PC-3 (cell line): Measurements from ENCODE around the gene MPP1.

ENCODE experiments used
- CTCF ChIP-seq: fragments of 300-600 bp; sonication (generic); conservative IDR thresholded peaks from 2 replicates; pipeline ENCODE4 v1.5.1; 2017; ENCODE audit warnings: antibody characterized with exemption, low read depth, mild to moderate bottlenecking, low read length
- EZH2phosphoT487 ChIP-seq: fragments of 300-600 bp; sonication (generic); IDR thresholded peaks from 2 replicates; pipeline ENCODE4 v1.6.1; 2018; ENCODE audit warnings: mild to moderate bottlenecking, antibody characterized with exemption, low read length, borderline replicate concordance

- TF ChIP-seq CTCF (no peak), EZH2phosphoT487 (no peak)
Measured at GRCh38 chrX:154735695-154736393, 69.4 kb downstream of the MPP1 start.
